ENCODE results near the gene IRF8.

IRF8 gene

DNA sequence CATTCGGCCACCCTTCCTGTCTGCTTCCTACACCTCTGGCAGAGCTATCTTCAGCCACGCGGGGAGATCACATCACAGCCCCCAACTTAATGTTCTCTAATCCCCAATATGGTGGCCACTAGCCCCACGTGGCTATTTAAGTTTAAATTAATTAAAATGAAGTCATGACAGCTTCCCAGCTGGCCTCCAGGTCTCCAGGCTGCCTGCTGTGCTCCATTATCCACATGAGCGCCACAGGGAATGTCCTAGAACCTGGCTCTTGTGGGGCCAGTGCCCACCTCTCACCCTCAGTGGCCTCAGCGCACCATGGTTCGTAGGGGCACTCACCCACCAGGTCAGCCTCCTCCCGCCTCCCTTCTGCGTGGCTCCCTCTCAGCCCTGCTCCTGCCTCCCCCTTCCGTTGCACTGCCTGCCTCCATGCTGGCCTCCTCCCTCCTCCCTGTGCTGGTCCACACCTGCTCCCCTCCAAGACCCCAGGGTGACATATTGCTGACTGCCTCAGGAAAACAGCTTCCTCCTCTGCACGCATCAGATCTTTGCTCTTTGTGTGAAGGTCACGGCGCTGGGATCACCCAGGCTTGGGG, 47.7 kb downstream of the IRF8 start:
- Histone ChIP-seq H3K36me3 (ENCODE audit: control insufficient read depth, low read length) (no peaks in the 10 kb centered on the region), H3K4me3 (ENCODE audit: low read length) (peak overlapping the region; percentile 76), H3K4me2 (ENCODE audit: low read length) (peak overlapping the region; percentile 97), H3K27ac (ENCODE audit: low read depth, low read length) (peak overlapping the region; percentile 88), H3K4me1 (ENCODE audit: control insufficient read depth, low read length) (peaks cover 83% of the 10 kb centered on the region), H3F3A (ENCODE audit: control insufficient read depth, insufficient read depth) (peaks cover 13% of the 10 kb centered on the region), H3K27me3 (ENCODE audit: control insufficient read depth, low read length) (no peaks in the 10 kb centered on the region), H4K20me1 (ENCODE audit: control insufficient read depth, insufficient read depth, low read depth, low read length) (no peaks in the 10 kb centered on the region), H3K9me2 (replicated peaks; ENCODE audit: control insufficient read depth, low read length) (no peaks in the 10 kb centered on the region), H3K79me2 (ENCODE audit: control insufficient read depth, low read length) (peaks cover 5% of the 10 kb centered on the region; the same call in 1 of the 2 replicates), H3K9me3 (ENCODE audit: control insufficient read depth, insufficient read depth, low read length) (no peaks in the 10 kb centered on the region)
- TF ChIP-seq, protein P1, sequence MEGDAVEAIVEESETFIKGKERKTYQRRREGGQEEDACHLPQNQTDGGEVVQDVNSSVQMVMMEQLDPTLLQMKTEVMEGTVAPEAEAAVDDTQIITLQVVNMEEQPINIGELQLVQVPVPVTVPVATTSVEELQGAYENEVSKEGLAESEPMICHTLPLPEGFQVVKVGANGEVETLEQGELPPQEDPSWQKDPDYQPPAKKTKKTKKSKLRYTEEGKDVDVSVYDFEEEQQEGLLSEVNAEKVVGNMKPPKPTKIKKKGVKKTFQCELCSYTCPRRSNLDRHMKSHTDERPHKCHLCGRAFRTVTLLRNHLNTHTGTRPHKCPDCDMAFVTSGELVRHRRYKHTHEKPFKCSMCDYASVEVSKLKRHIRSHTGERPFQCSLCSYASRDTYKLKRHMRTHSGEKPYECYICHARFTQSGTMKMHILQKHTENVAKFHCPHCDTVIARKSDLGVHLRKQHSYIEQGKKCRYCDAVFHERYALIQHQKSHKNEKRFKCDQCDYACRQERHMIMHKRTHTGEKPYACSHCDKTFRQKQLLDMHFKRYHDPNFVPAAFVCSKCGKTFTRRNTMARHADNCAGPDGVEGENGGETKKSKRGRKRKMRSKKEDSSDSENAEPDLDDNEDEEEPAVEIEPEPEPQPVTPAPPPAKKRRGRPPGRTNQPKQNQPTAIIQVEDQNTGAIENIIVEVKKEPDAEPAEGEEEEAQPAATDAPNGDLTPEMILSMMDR (IDR thresholded peaks at IDR 0.05; ENCODE audit: low read depth, low read length, poor library complexity, severe bottlenecking): no peak
- no peak for TF ChIP-seq EZH2phosphoT487 (IDR thresholded peaks at IDR 0.05; ENCODE audit: borderline replicate concordance, low read length)

DNA sequence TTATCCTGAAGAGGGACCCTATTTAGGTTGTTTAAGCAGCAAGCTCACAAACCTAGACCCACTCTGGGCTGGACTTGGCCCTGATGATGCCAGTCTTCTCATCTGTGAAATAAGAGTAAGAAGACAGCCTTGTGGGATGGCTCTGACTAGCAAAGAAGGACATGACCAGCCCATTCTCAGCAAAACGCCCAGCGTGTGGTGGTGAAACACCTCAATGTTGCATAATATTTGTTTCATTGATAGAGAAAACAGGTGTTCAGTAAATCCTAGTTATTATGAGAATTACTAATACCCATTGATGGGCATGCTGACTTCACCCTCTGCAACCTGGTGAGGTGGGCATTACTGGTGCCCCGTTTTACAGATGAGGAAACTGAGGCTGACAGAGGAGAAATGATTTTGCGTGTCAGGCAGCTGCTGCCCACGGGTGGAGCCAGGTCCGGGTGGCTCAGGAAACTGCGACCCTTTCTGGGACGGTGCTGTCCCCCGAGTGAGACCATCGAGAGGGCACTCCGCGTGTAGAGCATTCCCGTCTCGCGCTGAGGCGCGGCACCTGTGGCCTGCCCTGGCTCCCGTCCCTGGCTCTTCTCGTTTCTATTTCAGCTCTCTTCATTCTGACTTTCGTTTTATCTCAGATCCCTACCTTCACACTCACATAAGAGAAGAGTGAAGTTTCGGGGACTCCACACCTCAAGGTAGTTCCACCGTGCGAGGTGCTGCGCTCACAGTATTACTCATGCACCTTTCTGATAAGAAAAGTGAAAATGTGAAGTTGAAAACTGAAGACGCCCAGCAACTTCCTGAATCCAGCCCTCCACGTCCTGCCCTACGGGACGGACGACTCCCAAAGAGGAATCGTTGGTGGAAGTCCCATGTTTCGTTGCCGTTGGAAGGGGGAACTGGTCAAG, 48.5 kb downstream of the IRF8 start:
- Histone ChIP-seq H3K27ac (ENCODE audit: low read depth, low read length) (peak overlapping the region; percentile 88), H3F3A (ENCODE audit: control insufficient read depth, insufficient read depth) (peaks cover 11% of the 10 kb centered on the region), H3K9me2 (replicated peaks; ENCODE audit: control insufficient read depth, low read length) (no peaks in the 10 kb centered on the region), H3K27me3 (ENCODE audit: control insufficient read depth, low read length) (no peaks in the 10 kb centered on the region), H3K4me3 (ENCODE audit: low read length) (peak overlapping the region; percentile 76), H4K20me1 (ENCODE audit: control insufficient read depth, insufficient read depth, low read depth, low read length) (no peaks in the 10 kb centered on the region), H3K79me2 (ENCODE audit: control insufficient read depth, low read length) (peaks cover 5% of the 10 kb centered on the region; the same call in 1 of the 2 replicates), H3K4me1 (ENCODE audit: control insufficient read depth, low read length) (peaks cover 81% of the 10 kb centered on the region), H3K36me3 (ENCODE audit: control insufficient read depth, low read length) (no peaks in the 10 kb centered on the region), H3K9me3 (ENCODE audit: control insufficient read depth, insufficient read depth, low read length) (no peaks in the 10 kb centered on the region), H3K4me2 (ENCODE audit: low read length) (peak overlapping the region; percentile 97)
- TF ChIP-seq, protein P1 (IDR thresholded peaks at IDR 0.05; ENCODE audit: low read depth, low read length, poor library complexity, severe bottlenecking): no peak
- no peak for TF ChIP-seq EZH2phosphoT487 (IDR thresholded peaks at IDR 0.05; ENCODE audit: borderline replicate concordance, low read length)

DNA sequence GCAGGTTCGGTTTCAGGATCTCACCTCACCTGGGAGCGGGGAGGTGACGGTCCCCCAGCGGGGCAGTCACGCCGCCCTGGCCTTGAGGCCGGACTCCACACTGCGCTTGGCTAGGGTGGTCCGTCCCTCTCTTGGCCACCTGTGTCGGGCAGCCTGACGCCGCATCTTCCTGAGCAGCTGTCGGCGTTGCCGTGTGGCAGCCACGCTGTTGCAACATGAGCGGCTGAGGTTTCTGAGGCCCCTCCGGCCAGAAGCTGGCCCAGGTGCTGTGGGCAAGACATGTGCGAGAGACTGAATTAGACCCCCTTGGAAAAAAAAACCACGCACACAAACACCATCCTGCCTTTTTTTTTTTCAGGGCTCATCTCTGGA, 49.2 kb downstream of the IRF8 start:
- H3K4me3 ChIP-seq (ENCODE audit: low read length): peak overlapping the region; percentile 76
- TF ChIP-seq EZH2phosphoT487 (IDR thresholded peaks at IDR 0.05; ENCODE audit: borderline replicate concordance, low read length): no peak
- TF ChIP-seq, protein P1 (IDR thresholded peaks at IDR 0.05; ENCODE audit: low read depth, low read length, poor library complexity, severe bottlenecking): no peak
- no peaks in the 10 kb centered on the region for H4K20me1 ChIP-seq (ENCODE audit: control insufficient read depth, insufficient read depth, low read depth, low read length)
- peaks cover 5% of the 10 kb centered on the region; the same call in 1 of the 2 replicates for H3K79me2 ChIP-seq (ENCODE audit: control insufficient read depth, low read length)
- peak overlapping the region; percentile 97 for H3K4me2 ChIP-seq (ENCODE audit: low read length)
- peaks cover 11% of the 10 kb centered on the region for H3F3A ChIP-seq (ENCODE audit: control insufficient read depth, insufficient read depth)
- H3K4me1 ChIP-seq (ENCODE audit: control insufficient read depth, low read length): peaks cover 81% of the 10 kb centered on the region
- no peaks in the 10 kb centered on the region for H3K9me2 ChIP-seq (replicated peaks; ENCODE audit: control insufficient read depth, low read length)
- no peaks in the 10 kb centered on the region for H3K27me3 ChIP-seq (ENCODE audit: control insufficient read depth, low read length)
- no peaks in the 10 kb centered on the region for H3K36me3 ChIP-seq (ENCODE audit: control insufficient read depth, low read length)
- peak overlapping the region; percentile 88 for H3K27ac ChIP-seq (ENCODE audit: low read depth, low read length)
- no peaks in the 10 kb centered on the region for H3K9me3 ChIP-seq (ENCODE audit: control insufficient read depth, insufficient read depth, low read length)

Data from DOHH2 (cell line).